ENCODE results near the gene ZFAND3. TPM values are rescaled to one million over a fixed set of nuclear protein-coding genes. Genes with fewer than 3 reads are reported as not detected.
A peak's percentile ranks its signal among the peaks of the same experiment; 100 is the strongest.

The ZFAND3 gene
- total RNA-seq, 1 donor from 2014 or later = 32.7 TPM

GRCh38 chr6:38187811-38188590, 368.5 kb downstream of the ZFAND3 start:
- no peaks in the 10 kb centered on the region for H3K36me3 ChIP-seq
- no peak overlapping the region for H3K4me3 ChIP-seq
- DNase-seq (ENCODE audit: low spot score in 2 of 2) = peak in 1 of 2 donors; percentile 46
- intact Hi-C loops (cut with DNase I) = no loop called here
- no peaks in the 10 kb centered on the region for H3K27me3 ChIP-seq
- no peak overlapping the region for H3K27ac ChIP-seq
- H3K9me3 ChIP-seq = no peaks in the 10 kb centered on the region
- H3K4me1 ChIP-seq = no peaks in the 10 kb centered on the region
- no peak for TF ChIP-seq CTCF (IDR thresholded peaks at IDR 0.05)

DNA sequence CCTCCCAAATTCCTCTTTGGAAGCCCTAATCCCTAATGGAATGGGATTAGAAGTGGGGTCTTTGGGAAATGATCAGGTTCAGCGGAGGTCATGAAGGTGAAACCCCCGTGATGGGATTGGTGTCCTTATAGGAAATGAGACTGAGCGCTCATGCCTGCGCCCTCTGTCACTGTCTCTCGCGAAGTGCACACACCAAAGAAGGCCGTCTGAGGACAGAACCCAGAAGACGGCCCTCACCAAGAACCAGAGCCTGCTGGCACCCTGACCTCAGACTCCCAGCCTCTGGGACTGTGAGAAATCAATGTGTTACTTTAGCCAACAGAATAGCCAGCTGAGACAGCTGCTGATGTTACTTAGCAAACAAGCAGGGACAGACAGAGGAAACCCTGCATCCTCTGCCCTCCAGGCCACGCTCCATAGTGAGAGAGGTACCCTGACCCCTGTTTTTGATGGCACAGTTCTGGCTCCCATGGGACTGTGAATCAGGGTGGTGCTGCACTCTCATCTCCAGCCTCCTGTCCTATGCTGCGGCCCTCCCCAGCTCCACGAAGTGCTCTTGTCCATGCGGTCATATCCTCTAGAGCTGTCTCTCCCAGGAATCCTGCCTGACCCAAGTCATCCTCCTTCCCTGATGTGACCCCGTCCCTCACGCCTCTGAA, 369.3 kb downstream of the ZFAND3 start:
- Histone ChIP-seq H3K27ac (no peak overlapping the region), H3K36me3 (no peaks in the 10 kb centered on the region), H3K27me3 (no peaks in the 10 kb centered on the region), H3K4me1 (no peaks in the 10 kb centered on the region), H3K9me3 (no peaks in the 10 kb centered on the region), H3K4me3 (no peak overlapping the region)
- intact Hi-C loops (cut with DNase I) = no loop called here
- no peak for TF ChIP-seq CTCF (IDR thresholded peaks at IDR 0.05)
- peak in 1 of 2 donors; percentile 34 for DNase-seq (ENCODE audit: low spot score in 2 of 2)

DNA sequence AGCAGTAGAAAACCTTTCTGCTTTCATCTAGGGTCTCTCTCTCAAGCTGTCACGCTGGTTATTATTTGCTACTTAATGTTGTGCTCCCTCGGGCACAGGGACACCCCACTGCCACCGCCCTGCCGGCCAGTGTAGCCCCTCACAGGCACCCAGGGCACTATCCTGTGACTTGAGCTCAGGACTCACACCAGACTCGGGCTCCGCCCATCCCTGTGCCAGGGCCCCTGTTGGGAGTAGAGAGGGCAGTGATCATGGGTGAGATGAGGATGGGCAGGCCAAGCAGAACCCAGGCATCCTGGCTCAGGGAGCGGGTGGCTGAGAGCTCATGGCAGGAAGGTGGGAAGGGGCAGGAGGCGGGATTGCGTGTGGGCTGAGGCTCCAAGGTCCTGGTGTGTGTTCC, 371.9 kb downstream of the ZFAND3 start:
- peak in 1 of 2 donors; percentile 52 for DNase-seq (ENCODE audit: low spot score in 2 of 2)
- Histone ChIP-seq H3K27ac (no peak overlapping the region), H3K4me3 (no peak overlapping the region), H3K27me3 (no peaks in the 10 kb centered on the region), H3K36me3 (no peaks in the 10 kb centered on the region), H3K4me1 (no peaks in the 10 kb centered on the region), H3K9me3 (no peaks in the 10 kb centered on the region)
- intact Hi-C loops (cut with DNase I) = no loop called here
- no peak for TF ChIP-seq CTCF (IDR thresholded peaks at IDR 0.05)

- DNase-seq (ENCODE audit: low spot score in 2 of 2) = peak in 1 of 2 donors; percentile 27
- no peaks in the 10 kb centered on the region for H3K9me3 ChIP-seq
- H3K4me3 ChIP-seq = no peak overlapping the region
- no peak for TF ChIP-seq CTCF (IDR thresholded peaks at IDR 0.05)
- no peaks in the 10 kb centered on the region for H3K36me3 ChIP-seq
- H3K27me3 ChIP-seq = no peaks in the 10 kb centered on the region
- intact Hi-C loops (cut with DNase I) = no loop called here
- no peaks in the 10 kb centered on the region for H3K4me1 ChIP-seq
- H3K27ac ChIP-seq = no peak overlapping the region
These were observed 372.5 kb downstream of the ZFAND3 start for GRCh38 chr6:38192011-38192410.

DNA sequence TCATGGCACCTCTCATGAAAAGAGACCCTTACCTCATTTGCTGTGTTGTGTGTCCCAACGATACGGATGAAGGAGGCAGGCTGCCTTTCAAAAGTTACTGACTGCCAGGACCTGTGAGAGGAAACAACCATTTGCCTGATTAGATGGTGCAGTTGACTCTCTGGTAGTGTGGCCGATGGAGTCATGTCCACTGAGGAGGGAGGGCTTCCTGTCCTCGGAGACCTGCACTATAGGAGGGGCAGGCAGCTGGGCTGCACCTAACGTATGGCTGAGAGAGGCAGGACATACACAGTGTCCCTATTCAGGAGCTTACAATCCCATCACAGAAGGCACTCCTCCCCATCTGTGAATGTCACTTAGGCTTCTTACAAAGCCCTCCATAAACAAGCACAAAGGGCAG, 373.0 kb downstream of the ZFAND3 start:
- DNase-seq (ENCODE audit: low spot score in 2 of 2) = peak in 1 of 2 donors; percentile 31
- TF ChIP-seq CTCF (IDR thresholded peaks at IDR 0.05) = no peak
- H3K27me3 ChIP-seq = no peaks in the 10 kb centered on the region
- H3K4me3 ChIP-seq = no peak overlapping the region
- H3K4me1 ChIP-seq = no peaks in the 10 kb centered on the region
- H3K36me3 ChIP-seq = no peaks in the 10 kb centered on the region
- intact Hi-C loops (cut with DNase I) = no loop called here
- H3K27ac ChIP-seq = no peak overlapping the region
- H3K9me3 ChIP-seq = no peaks in the 10 kb centered on the region

Measured in ascending aorta (tissue), 2 donors.